Loucy (cell line): ENCODE results near the gene IFNAR2.

Source experiments
- CTCF ChIP-seq: fragments of 200-600 bp; sonication (generic); conservative IDR thresholded peaks from 2 replicates; pipeline ENCODE4 v1.5.1; 2014; ENCODE audit warnings: mild to moderate bottlenecking, antibody characterized with exemption, low read length
- EZH2phosphoT487 ChIP-seq: fragments of 200-600 bp; IDR thresholded peaks from 2 replicates; pipeline ENCODE4 v1.6.1; 2018; ENCODE audit warnings: antibody characterized with exemption, mild to moderate bottlenecking, moderate library complexity, borderline replicate concordance

GRCh38 chr21:33270986-33271385 lies 41.2 kb downstream of the IFNAR2 start:
- TF ChIP-seq EZH2phosphoT487 (no peak), CTCF (no peak)
